ENCODE measurements around the gene ADGRB3.

GRCh38 chr6:68716620-68717019 is 81.5 kb downstream of the ADGRB3 start:
- no peak for TF ChIP-seq POLR2AphosphoS5 (IDR thresholded peaks at IDR 0.05)
- TF ChIP-seq, protein P1, sequence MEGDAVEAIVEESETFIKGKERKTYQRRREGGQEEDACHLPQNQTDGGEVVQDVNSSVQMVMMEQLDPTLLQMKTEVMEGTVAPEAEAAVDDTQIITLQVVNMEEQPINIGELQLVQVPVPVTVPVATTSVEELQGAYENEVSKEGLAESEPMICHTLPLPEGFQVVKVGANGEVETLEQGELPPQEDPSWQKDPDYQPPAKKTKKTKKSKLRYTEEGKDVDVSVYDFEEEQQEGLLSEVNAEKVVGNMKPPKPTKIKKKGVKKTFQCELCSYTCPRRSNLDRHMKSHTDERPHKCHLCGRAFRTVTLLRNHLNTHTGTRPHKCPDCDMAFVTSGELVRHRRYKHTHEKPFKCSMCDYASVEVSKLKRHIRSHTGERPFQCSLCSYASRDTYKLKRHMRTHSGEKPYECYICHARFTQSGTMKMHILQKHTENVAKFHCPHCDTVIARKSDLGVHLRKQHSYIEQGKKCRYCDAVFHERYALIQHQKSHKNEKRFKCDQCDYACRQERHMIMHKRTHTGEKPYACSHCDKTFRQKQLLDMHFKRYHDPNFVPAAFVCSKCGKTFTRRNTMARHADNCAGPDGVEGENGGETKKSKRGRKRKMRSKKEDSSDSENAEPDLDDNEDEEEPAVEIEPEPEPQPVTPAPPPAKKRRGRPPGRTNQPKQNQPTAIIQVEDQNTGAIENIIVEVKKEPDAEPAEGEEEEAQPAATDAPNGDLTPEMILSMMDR (IDR thresholded peaks at IDR 0.05), result no peak

Measured in sigmoid colon (tissue), 4 donors.